Mucosa of gallbladder (tissue), 1 donor: ENCODE data around the gene PCDH15. TPM values are rescaled to one million over a fixed set of nuclear protein-coding genes. Genes with fewer than 3 reads are reported as not detected.
"Not testable (repeated sequence)": the region's sequence is repeated elsewhere in the genome, so short reads cannot be mapped to it uniquely, and the experiment has no call there.

Experiments used
- DNase-seq: peaks from one replicate; pipeline ENCODE4 v3.0.0-alpha.2; 2020; ENCODE audit warnings: low spot score
- total RNA-seq: library from RNA; stranded (reverse); gene quantifications from one replicate; pipeline ENCODE4 v1.2.1, GENCODE V29; 2021
- donor health status: DM: no; HTN: no; CAD: no.

PCDH15 gene
- total RNA-seq, 1 donor from 2014 or later, result not detected

- DNase-seq, result not testable (repeated sequence)
Measured at GRCh38 chr10:54394598-54394997, 406.4 kb downstream of the PCDH15 start.

GRCh38 chr10:54372179-54372578, 428.9 kb downstream of the PCDH15 start:
- DNase-seq, result no peak

GRCh38 chr10:54368984-54369383, 432.0 kb downstream of the PCDH15 start:
- no peak for DNase-seq

- no peak for DNase-seq
Measured at GRCh38 chr10:54363390-54363789, 437.6 kb downstream of the PCDH15 start.

- DNase-seq, result no peak
Measured at GRCh38 chr10:54342058-54342457, 459.0 kb downstream of the PCDH15 start.

- no peak for DNase-seq
Measured at GRCh38 chr10:54335296-54335695, 465.7 kb downstream of the PCDH15 start.

- no peak for DNase-seq
Measured at GRCh38 chr10:54319341-54319740, 481.7 kb downstream of the PCDH15 start.

- DNase-seq, result no peak
Measured at GRCh38 chr10:54318470-54318869, 482.6 kb downstream of the PCDH15 start.

GRCh38 chr10:54314430-54314829, 486.6 kb downstream of the PCDH15 start:
- DNase-seq, result no peak

- DNase-seq, result no peak
Measured at GRCh38 chr10:54284526-54285193, 516.4 kb downstream of the PCDH15 start.

GRCh38 chr10:54282012-54282411, 519.0 kb downstream of the PCDH15 start:
- no peak for DNase-seq

- no peak for DNase-seq
Measured at GRCh38 chr10:54266395-54266794, 534.6 kb downstream of the PCDH15 start.

- no peak for DNase-seq
Measured at GRCh38 chr10:54262726-54263125, 538.3 kb downstream of the PCDH15 start.

- DNase-seq, result no peak
Measured at GRCh38 chr10:54259104-54259503, 541.9 kb downstream of the PCDH15 start.

- DNase-seq, result no peak
Measured at GRCh38 chr10:54234832-54235231, 566.2 kb downstream of the PCDH15 start.

- no peak for DNase-seq
Measured at GRCh38 chr10:54203401-54203800, 597.6 kb downstream of the PCDH15 start.

- no peak for DNase-seq
Measured at GRCh38 chr10:54198051-54198450, 603.0 kb downstream of the PCDH15 start.

GRCh38 chr10:54194806-54195205, 606.2 kb downstream of the PCDH15 start:
- no peak for DNase-seq

- no peak for DNase-seq
Measured at GRCh38 chr10:54159924-54160323, 641.1 kb downstream of the PCDH15 start.

- no peak for DNase-seq
Measured at GRCh38 chr10:54148508-54148907, 652.5 kb downstream of the PCDH15 start.

- DNase-seq, result no peak
Measured at GRCh38 chr10:54139819-54140428, 661.1 kb downstream of the PCDH15 start.

GRCh38 chr10:54137396-54137795, 663.6 kb downstream of the PCDH15 start:
- no peak for DNase-seq

- DNase-seq, result no peak
Measured at GRCh38 chr10:54133203-54133602, 667.8 kb downstream of the PCDH15 start.

- DNase-seq, result no peak
Measured at GRCh38 chr10:54131833-54132232, 669.2 kb downstream of the PCDH15 start.
